GM23338 (cell line): ENCODE measurements around the gene SMYD1. TPM values are rescaled to one million over a fixed set of nuclear protein-coding genes. Genes with fewer than 3 reads are reported as not detected.

Source experiments
- ATAC-seq: fragments of 200-7000 bp; cut with Tn5 transposase; 3 replicates; pipeline ENCODE4 v1.9.1; 2020
- DNase-seq: peaks from one replicate; pipeline ENCODE4 v3.0.0-alpha.2; 2015; ENCODE audit warnings: low spot score
- H2AFZ ChIP-seq: fragments of 200-600 bp; sonication (generic); 2 replicates; pipeline ENCODE4 v1.8.0; 2016; ENCODE audit warnings: antibody characterized with exemption, mild to moderate bottlenecking, moderate library complexity
- H3F3A ChIP-seq: fragments of 200-600 bp; sonication (generic); replicated peaks from 2 replicates; pipeline ENCODE4 v1.8.0; 2017; ENCODE audit warnings: antibody characterized with exemption, mixed run types, low read depth
- H3K27ac ChIP-seq: fragments of 200-600 bp; sonication (generic); 2 replicates; pipeline ENCODE4 v1.6.1; 2016; ENCODE audit warnings: low read depth
- H3K27me3 ChIP-seq: fragments of 200-600 bp; sonication (generic); 2 replicates; pipeline ENCODE4 v1.8.0; 2016; ENCODE audit warnings: mild to moderate bottlenecking, mixed run types, moderate library complexity; ENCODE audit not compliant: insufficient read depth
- H3K36me3 ChIP-seq: fragments of 200-600 bp; sonication (generic); 2 replicates; pipeline ENCODE4 v1.8.0; 2016; ENCODE audit warnings: mild to moderate bottlenecking; ENCODE audit not compliant: insufficient read depth
- H3K4me1 ChIP-seq: fragments of 200-600 bp; sonication (generic); 2 replicates; pipeline ENCODE4 v1.8.0; 2016; ENCODE audit warnings: mild to moderate bottlenecking, moderate library complexity; ENCODE audit not compliant: insufficient read depth
- H3K4me2 ChIP-seq: fragments of 200-600 bp; sonication (generic); 2 replicates; pipeline ENCODE4 v1.7.1; 2017; ENCODE audit warnings: mixed run types
- H3K4me3 ChIP-seq: fragments of 200-600 bp; sonication (generic); 2 replicates; pipeline ENCODE4 v1.6.1; 2016; ENCODE audit warnings: mixed run types
- H3K79me2 ChIP-seq: fragments of 200-600 bp; sonication (generic); replicated peaks from 2 replicates; pipeline ENCODE4 v1.8.0; 2017; ENCODE audit warnings: mild to moderate bottlenecking; ENCODE audit not compliant: insufficient read depth
- H3K9me2 ChIP-seq: fragments of 200-600 bp; sonication (generic); 2 replicates; pipeline ENCODE4 v1.8.0; 2017; ENCODE audit not compliant: insufficient read depth
- H4K20me1 ChIP-seq: fragments of 200-600 bp; sonication (generic); replicated peaks from 2 replicates; pipeline ENCODE4 v1.8.0; 2017; ENCODE audit warnings: mild to moderate bottlenecking; ENCODE audit not compliant: insufficient read depth
- H3K27ac Mint-ChIP-seq: 2 replicates; pipeline ENCODE4 v1.8.0; 2020; ENCODE audit warnings: inconsistent platforms, mild to moderate bottlenecking, moderate library complexity, mixed read lengths
- H3K27me3 Mint-ChIP-seq: 3 replicates; pipeline ENCODE4 v1.8.0; 2022; ENCODE audit warnings: low read depth, mild to moderate bottlenecking, moderate library complexity, mixed read lengths, inconsistent platforms; ENCODE audit not compliant: insufficient read depth, poor library complexity
- H3K36me3 Mint-ChIP-seq: 3 replicates; pipeline ENCODE4 v1.8.0; 2021; ENCODE audit warnings: low read depth, mild to moderate bottlenecking, inconsistent platforms, moderate library complexity, mixed read lengths
- H3K4me1 Mint-ChIP-seq: 3 replicates; pipeline ENCODE4 v1.8.0; 2020; ENCODE audit warnings: mild to moderate bottlenecking, inconsistent platforms, mixed read lengths
- H3K4me3 Mint-ChIP-seq: 3 replicates; pipeline ENCODE4 v1.8.0; 2021; ENCODE audit warnings: moderate library complexity, mild to moderate bottlenecking, inconsistent platforms, mixed read lengths
- H3K9me3 Mint-ChIP-seq: 3 replicates; pipeline ENCODE4 v1.8.0; 2020; ENCODE audit warnings: moderate library complexity, mild to moderate bottlenecking, inconsistent platforms, mixed read lengths
- CREB1 ChIP-seq: fragments of 250-450 bp; sonication (Bioruptor Pico); IDR thresholded peaks from 2 replicates; pipeline ENCODE4 v1.5.0; 2020; ENCODE audit warnings: low read depth, mild to moderate bottlenecking, moderate library complexity
- ETS1 ChIP-seq: IDR thresholded peaks from 2 replicates; pipeline ENCODE4 v1.6.1; 2016; ENCODE audit warnings: antibody characterized with exemption
- EZH2 ChIP-seq: fragments of 200-600 bp; sonication (generic); IDR thresholded peaks from one replicate; pipeline ENCODE4 v1.8.0; 2017; ENCODE audit warnings: antibody characterized with exemption, mild to moderate bottlenecking, low read depth; ENCODE audit not compliant: unreplicated experiment
- EZH2phosphoT487 ChIP-seq: fragments of 200-600 bp; sonication (generic); IDR thresholded peaks from one replicate; pipeline ENCODE4 v1.8.1; 2018; ENCODE audit warnings: antibody characterized with exemption; ENCODE audit not compliant: unreplicated experiment
- JUNB ChIP-seq: IDR thresholded peaks from one replicate; pipeline ENCODE4 v1.6.1; 2016; ENCODE audit warnings: antibody characterized with exemption; ENCODE audit not compliant: unreplicated experiment
- NANOG ChIP-seq: IDR thresholded peaks from 2 replicates; pipeline ENCODE4 v1.6.1; 2016; ENCODE audit warnings: antibody characterized with exemption, borderline replicate concordance
- POLR2AphosphoS5 ChIP-seq: IDR thresholded peaks from 2 replicates; pipeline ENCODE4 v1.6.1; 2016; ENCODE audit warnings: antibody characterized with exemption, low read depth
- REST ChIP-seq: IDR thresholded peaks from one replicate; pipeline ENCODE4 v1.6.1; 2018; ENCODE audit warnings: antibody characterized with exemption; ENCODE audit not compliant: unreplicated experiment
- STAT1 ChIP-seq: IDR thresholded peaks from one replicate; pipeline ENCODE4 v1.6.1; 2016; ENCODE audit warnings: antibody characterized with exemption; ENCODE audit not compliant: unreplicated experiment
- ZNF114 ChIP-seq: fragments of 250-450 bp; sonication (Bioruptor Pico); IDR thresholded peaks from 2 replicates; pipeline ENCODE4 v1.5.0; 2020; ENCODE audit warnings: mild to moderate bottlenecking, moderate library complexity
- ZNF331 ChIP-seq: fragments of 250-450 bp; sonication (Bioruptor Pico); IDR thresholded peaks from 2 replicates; pipeline ENCODE4 v1.5.0; 2020; ENCODE audit warnings: low read depth, mild to moderate bottlenecking, moderate library complexity
- ZNF462 ChIP-seq: fragments of 250-450 bp; sonication (Bioruptor Pico); IDR thresholded peaks from 2 replicates; pipeline ENCODE4 v1.5.0; 2020; ENCODE audit warnings: mild to moderate bottlenecking, moderate library complexity
- polyA plus RNA-seq: library from polyadenylated mRNA; unstranded; fragments of >200 nt; fragmentation: Nextera tagmentation; extraction: Ambion mirVana; gene quantifications from 2 replicates; pipeline ENCODE4 v1.2.1, GENCODE V29; 2016
- total RNA-seq: library from RNA; depleted of rRNA; stranded (reverse); fragments of >200 nt; shearing (Covaris generic); gene quantifications from 2 replicates; pipeline ENCODE4 v1.2.3, GENCODE V29; 2014

Gene SMYD1
- total and polyA plus RNA-seq, 2 experiments from 2014 or later, result 0.07 TPM; not detected in 1

- TF ChIP-seq ETS1, result no peak
- no peak for TF ChIP-seq NANOG
- no peak for TF ChIP-seq EZH2phosphoT487
Measured at GRCh38 chr2:88117973-88118372, 50.3 kb downstream of the SMYD1 start (continued).

GRCh38 chr2:88121678-88122077 is 54.1 kb downstream of the SMYD1 start:
- Histone ChIP-seq H3F3A (no peaks in the 10 kb centered on the region), H3K9me2 (0 out of 2 replicates have a peak, but pooled peaks cover 5% of the 10 kb centered on the region), H3K79me2 (no peaks in the 10 kb centered on the region), H4K20me1 (no peaks in the 10 kb centered on the region), H3K4me2 (no peak overlapping the region), H3K4me1 (no peaks in the 10 kb centered on the region), H3K27ac (no peak overlapping the region), H3K36me3 (no peaks in the 10 kb centered on the region), H3K27me3 (no peaks in the 10 kb centered on the region), H2AFZ (no peak overlapping the region), H3K4me3 (no peak overlapping the region)
- ATAC-seq, result no peak
- Mint-ChIP-seq H3K27me3 (peaks cover 2% of the 10 kb centered on the region), H3K36me3 (no peaks in the 10 kb centered on the region; the same call in 2 of the 3 replicates), H3K9me3 (no peaks in the 10 kb centered on the region), H3K4me3 (no peak overlapping the region), H3K27ac (no peak overlapping the region), H3K4me1 (no peaks in the 10 kb centered on the region; the same call in 2 of the 3 replicates)
- no peak for DNase-seq
- TF ChIP-seq JUNB (no peak), REST (no peak), ZNF114 (no peak), ETS1 (no peak), ZNF331 (CRISPR knock-in tag) (no peak), ZNF462 (CRISPR knock-in tag) (no peak), STAT1 (no peak), EZH2phosphoT487 (no peak), EZH2 (no peak), CREB1 (CRISPR knock-in tag) (no peak), POLR2AphosphoS5 (no peak), NANOG (no peak)
